ENCODE results near the gene PDIA2.
"Not testable (repeated sequence)": the region's sequence is repeated elsewhere in the genome, so short reads cannot be mapped to it uniquely, and the experiment has no call there.

Gene PDIA2

DNA sequence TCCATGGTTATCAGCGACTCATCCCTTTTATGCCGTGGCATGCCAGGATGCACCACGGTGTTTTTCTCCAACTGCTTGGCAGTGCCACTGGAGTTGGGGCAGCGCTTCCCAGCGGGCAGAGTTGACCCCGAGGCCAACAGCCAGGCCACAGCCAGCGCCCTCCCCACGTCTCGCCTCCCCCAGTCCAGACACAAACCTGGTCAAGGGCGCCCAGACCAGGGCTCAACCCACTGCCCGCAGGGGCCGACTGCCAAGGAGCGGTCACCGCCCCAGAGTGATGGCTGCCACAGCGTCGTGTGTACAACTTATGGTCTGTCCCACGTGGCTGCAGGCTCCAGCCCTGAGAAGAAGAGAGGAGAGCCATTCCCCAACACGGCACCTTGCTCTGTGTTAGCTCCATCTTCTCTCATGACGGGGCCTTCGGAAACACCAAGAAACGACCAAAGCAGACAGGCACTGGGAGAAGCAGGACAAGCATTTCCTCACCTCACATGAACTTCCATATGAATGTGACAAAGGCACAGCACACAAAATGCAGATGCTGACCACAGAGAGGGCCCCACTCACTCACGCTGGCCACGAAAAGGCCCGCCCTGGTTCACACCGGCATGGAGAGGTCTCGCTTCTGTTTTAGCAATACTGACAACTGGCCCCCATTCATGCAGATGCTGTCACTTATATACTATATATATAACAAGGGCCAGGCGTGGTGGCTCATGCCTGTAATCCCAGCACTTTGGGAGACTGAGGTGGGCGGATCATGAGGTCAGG, 42.6 kb downstream of the PDIA2 start:
- TF ChIP-seq TCF4 (CRISPR knock-in tag; IDR thresholded peaks at IDR 0.05; ENCODE audit: borderline replicate concordance), result no peak
- TF ChIP-seq, protein P1, sequence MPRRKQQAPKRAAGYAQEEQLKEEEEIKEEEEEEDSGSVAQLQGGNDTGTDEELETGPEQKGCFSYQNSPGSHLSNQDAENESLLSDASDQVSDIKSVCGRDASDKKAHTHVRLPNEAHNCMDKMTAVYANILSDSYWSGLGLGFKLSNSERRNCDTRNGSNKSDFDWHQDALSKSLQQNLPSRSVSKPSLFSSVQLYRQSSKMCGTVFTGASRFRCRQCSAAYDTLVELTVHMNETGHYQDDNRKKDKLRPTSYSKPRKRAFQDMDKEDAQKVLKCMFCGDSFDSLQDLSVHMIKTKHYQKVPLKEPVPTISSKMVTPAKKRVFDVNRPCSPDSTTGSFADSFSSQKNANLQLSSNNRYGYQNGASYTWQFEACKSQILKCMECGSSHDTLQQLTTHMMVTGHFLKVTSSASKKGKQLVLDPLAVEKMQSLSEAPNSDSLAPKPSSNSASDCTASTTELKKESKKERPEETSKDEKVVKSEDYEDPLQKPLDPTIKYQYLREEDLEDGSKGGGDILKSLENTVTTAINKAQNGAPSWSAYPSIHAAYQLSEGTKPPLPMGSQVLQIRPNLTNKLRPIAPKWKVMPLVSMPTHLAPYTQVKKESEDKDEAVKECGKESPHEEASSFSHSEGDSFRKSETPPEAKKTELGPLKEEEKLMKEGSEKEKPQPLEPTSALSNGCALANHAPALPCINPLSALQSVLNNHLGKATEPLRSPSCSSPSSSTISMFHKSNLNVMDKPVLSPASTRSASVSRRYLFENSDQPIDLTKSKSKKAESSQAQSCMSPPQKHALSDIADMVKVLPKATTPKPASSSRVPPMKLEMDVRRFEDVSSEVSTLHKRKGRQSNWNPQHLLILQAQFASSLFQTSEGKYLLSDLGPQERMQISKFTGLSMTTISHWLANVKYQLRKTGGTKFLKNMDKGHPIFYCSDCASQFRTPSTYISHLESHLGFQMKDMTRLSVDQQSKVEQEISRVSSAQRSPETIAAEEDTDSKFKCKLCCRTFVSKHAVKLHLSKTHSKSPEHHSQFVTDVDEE (CRISPR knock-in tag; IDR thresholded peaks at IDR 0.05), result no peak
- no peak for ATAC-seq

DNA sequence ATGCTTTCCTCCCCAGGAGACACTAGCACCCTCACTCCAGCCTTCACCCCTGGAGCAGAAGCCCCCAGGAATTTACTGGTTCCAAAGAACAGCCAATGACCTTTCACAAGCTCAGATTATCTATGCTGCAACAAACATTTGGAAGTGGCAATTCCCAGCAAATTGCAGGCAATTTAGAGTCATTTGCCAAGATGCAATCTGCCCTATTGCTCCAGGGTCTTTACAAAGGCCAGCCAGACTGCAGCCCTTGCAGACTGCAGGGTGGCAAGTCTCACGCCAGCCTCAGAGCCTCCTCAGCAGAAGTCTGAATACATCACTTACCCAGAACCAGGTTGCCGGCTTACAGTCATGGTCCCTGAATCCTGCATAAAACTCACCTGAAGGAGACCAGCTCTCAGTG, 47.8 kb downstream of the PDIA2 start:
- TF ChIP-seq, protein P2, sequence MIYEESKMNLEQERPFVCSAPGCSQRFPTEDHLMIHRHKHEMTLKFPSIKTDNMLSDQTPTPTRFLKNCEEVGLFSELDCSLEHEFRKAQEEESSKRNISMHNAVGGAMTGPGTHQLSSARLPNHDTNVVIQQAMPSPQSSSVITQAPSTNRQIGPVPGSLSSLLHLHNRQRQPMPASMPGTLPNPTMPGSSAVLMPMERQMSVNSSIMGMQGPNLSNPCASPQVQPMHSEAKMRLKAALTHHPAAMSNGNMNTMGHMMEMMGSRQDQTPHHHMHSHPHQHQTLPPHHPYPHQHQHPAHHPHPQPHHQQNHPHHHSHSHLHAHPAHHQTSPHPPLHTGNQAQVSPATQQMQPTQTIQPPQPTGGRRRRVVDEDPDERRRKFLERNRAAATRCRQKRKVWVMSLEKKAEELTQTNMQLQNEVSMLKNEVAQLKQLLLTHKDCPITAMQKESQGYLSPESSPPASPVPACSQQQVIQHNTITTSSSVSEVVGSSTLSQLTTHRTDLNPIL (CRISPR knock-in tag; IDR thresholded peaks at IDR 0.05; ENCODE audit: low read depth), result no peak
- TF ChIP-seq CSDC2 (CRISPR knock-in tag; IDR thresholded peaks at IDR 0.05) (no peak), TCF4 (CRISPR knock-in tag; IDR thresholded peaks at IDR 0.05; ENCODE audit: borderline replicate concordance) (no peak), SNAI2 (CRISPR knock-in tag; IDR thresholded peaks at IDR 0.05) (no peak), OSR1 (CRISPR knock-in tag; IDR thresholded peaks at IDR 0.05) (no peak), POU6F1 (CRISPR knock-in tag; IDR thresholded peaks at IDR 0.05; ENCODE audit: borderline replicate concordance, low read depth) (no peak), GLIS3 (CRISPR knock-in tag; IDR thresholded peaks at IDR 0.05) (no peak), ZNF70 (CRISPR knock-in tag; IDR thresholded peaks at IDR 0.05) (no peak), ESRRG (CRISPR knock-in tag; IDR thresholded peaks at IDR 0.05) (no peak)
- TF ChIP-seq, protein P3, sequence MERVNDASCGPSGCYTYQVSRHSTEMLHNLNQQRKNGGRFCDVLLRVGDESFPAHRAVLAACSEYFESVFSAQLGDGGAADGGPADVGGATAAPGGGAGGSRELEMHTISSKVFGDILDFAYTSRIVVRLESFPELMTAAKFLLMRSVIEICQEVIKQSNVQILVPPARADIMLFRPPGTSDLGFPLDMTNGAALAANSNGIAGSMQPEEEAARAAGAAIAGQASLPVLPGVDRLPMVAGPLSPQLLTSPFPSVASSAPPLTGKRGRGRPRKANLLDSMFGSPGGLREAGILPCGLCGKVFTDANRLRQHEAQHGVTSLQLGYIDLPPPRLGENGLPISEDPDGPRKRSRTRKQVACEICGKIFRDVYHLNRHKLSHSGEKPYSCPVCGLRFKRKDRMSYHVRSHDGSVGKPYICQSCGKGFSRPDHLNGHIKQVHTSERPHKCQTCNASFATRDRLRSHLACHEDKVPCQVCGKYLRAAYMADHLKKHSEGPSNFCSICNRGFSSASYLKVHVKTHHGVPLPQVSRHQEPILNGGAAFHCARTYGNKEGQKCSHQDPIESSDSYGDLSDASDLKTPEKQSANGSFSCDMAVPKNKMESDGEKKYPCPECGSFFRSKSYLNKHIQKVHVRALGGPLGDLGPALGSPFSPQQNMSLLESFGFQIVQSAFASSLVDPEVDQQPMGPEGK (CRISPR knock-in tag; IDR thresholded peaks at IDR 0.05; ENCODE audit: borderline replicate concordance), result no peak
- ATAC-seq, result no peak

DNA sequence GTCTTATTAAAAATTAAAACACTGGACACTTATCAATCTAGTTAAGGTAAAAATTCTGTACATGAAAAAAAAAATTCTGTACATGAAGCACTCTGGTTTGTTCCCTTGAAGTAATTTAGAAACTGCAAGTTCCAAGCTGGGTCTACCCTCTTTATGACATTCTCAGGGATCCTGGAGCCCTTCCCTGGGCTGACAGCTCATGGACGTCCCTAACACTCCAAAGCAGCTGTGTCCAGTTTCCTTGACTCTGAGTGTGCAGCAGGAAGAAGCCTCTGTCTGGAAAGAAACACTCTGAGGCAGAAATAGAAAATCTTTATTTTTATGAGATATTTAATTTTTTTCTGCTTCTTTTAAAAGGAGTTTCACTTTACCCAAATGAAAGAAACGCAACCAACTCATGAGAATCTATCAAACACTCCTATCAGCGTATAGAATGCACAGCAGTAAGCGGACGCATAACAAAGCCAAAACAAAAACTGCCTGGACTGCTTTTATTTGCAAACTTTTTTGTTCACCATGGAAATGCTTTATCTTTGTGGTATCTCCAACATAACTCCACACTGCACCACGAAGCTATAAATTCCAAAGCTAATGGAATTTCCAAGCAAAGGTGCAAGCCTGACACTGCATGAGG, 48.3 kb downstream of the PDIA2 start:
- ATAC-seq, result not testable (repeated sequence)

DNA sequence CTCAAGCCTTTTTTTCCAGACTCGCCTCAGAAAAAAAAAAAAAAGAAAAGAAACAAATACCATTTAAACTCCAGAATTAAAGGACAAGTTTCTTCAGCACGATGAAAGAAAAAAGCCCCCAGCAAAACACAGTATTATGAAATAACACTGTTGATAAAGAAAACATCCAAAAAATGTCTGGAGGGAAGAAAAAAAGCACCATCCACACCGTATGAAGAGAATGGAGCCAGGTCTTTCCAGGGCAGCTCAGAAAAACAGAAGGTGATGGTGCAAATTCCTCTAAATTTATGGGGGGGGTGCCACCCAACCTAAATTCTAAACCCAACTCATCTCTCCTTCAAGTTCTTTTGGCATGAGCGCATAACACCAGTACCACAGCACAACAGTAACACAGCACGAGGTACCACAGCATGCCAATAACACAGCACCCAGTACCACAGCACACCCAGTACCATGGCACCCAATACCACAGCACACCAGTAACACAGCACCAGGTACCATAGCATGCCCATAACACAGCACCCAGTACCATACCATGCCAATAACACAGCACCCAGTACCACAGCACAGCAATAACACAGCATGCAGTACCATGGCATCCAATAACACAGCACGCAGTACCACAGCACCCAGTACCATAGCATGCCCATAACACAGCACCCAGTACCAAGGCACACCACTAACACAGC, 50.6 kb downstream of the PDIA2 start:
- ATAC-seq, result no peak
- no peak for TF ChIP-seq ZFP3 (CRISPR knock-in tag; IDR thresholded peaks at IDR 0.05)
- TF ChIP-seq CSDC2 (CRISPR knock-in tag; IDR thresholded peaks at IDR 0.05), result no peak
- no peak for TF ChIP-seq ZNF8 (CRISPR knock-in tag; IDR thresholded peaks at IDR 0.05)
- no peak for TF ChIP-seq GLIS3 (CRISPR knock-in tag; IDR thresholded peaks at IDR 0.05)
- TF ChIP-seq ZFP30 (CRISPR knock-in tag; IDR thresholded peaks at IDR 0.05), result no peak
- TF ChIP-seq TOX (CRISPR knock-in tag; IDR thresholded peaks at IDR 0.05; ENCODE audit: borderline replicate concordance), result no peak
- TF ChIP-seq, protein P3 (CRISPR knock-in tag; IDR thresholded peaks at IDR 0.05; ENCODE audit: borderline replicate concordance), result no peak
- no peak for TF ChIP-seq CSRNP3 (CRISPR knock-in tag; IDR thresholded peaks at IDR 0.05)

DNA sequence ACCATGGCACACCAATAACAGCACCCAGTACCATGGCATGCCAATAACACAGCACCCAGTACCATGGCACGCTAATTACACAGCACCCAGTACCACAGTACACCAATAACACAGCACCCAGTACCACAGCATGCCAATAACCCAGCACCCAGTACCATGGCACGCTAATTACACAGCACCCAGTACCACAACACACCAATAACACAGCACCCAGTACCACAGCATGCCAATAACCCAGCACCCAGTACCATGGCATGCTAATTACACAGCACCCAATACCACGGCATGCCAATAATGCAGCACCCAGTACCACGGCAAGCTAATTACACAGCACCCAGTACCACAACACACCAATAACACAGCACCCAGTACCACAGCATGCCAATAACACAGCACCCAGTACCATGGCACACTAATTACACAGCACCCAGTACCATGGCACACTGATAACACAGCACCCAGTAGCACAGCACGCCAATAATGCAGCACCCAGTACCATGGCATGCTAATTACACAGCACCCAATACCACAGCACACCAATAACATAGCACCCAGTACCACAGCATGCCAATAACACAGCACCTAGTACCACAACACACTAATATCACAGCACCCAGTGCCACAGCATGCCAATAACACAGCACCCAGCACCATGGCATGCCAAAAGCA, 51.3 kb downstream of the PDIA2 start:
- not testable (repeated sequence) for ATAC-seq

DNA sequence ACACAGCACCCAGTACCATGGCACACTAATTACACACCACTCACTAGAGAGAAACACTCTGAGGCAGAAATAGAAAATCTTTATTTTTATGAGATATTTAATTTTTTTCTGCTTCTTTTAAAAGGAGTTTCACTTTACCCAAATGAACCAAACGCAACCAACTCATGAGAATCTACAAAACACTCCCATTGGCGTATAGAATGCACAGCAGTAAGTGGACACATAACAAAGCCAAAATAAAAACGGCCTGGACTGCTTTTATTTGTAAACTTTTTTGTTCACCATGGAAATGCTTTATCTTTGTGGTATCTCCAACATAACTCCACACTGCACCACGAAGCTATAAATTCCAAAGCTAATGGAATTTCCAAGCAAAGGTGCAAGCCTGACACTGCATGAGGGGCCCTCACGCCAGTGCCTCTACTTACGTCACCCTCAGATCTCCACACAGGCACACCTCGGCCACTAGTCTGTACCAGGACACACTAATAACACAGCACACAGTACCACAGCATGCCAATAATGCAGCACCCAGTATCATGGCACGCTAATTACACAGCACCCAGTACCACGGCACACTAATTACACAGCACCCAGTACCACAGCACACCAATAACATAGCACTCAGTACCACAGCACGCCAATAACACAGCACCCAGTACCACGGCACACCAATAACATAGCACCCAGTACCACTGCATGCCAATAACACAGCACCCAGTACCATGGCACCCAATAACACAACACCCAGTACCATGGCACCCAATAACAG, 52.1 kb downstream of the PDIA2 start:
- ATAC-seq, result not testable (repeated sequence)

Data from SK-N-SH treated with all-trans-retinoic acid at 6 μM for 48 hours (cell line).